ENCODE measurements around the gene SPOCK1.
"Not testable (repeated sequence)": the region's sequence is repeated elsewhere in the genome, so short reads cannot be mapped to it uniquely, and the experiment has no call there.

SPOCK1 gene

GRCh38 chr5:137498736-137499505, at the start of gene SPOCK1:
Gene SPOCK1, minus strand, starts transcription at chr5:137499326.
- peak; percentile 38 to 69 for DNase-seq

- DNase-seq = no peak
These were observed 46.8 kb upstream of the SPOCK1 start for GRCh38 chr5:137545956-137546355.

- DNase-seq = not testable (repeated sequence)
These were observed 36.3 kb upstream of the SPOCK1 start for GRCh38 chr5:137535449-137535848.

GRCh38 chr5:137533963-137534362, 34.8 kb upstream of the SPOCK1 start:
- no peak for DNase-seq

- no peak for DNase-seq
These were observed 32.1 kb upstream of the SPOCK1 start for GRCh38 chr5:137531266-137531665.

GRCh38 chr5:137521246-137521645, 22.1 kb upstream of the SPOCK1 start:
- DNase-seq = no peak

GRCh38 chr5:137516961-137517360, 17.8 kb upstream of the SPOCK1 start:
- DNase-seq = no peak

GRCh38 chr5:137516251-137516797, 17.2 kb upstream of the SPOCK1 start:
- no peak for DNase-seq

- DNase-seq = no peak
These were observed 16.1 kb upstream of the SPOCK1 start for GRCh38 chr5:137515238-137515637.

- no peak for DNase-seq
These were observed 11.5 kb upstream of the SPOCK1 start for GRCh38 chr5:137510671-137511070.

GRCh38 chr5:137507150-137507549, 8.0 kb upstream of the SPOCK1 start:
- no peak for DNase-seq

GRCh38 chr5:137506296-137506695, 7.2 kb upstream of the SPOCK1 start:
- no peak for DNase-seq

- no peak for DNase-seq
These were observed 5.8 kb upstream of the SPOCK1 start for GRCh38 chr5:137504916-137505315.

- no peak for DNase-seq
These were observed 4.3 kb upstream of the SPOCK1 start for GRCh38 chr5:137503456-137503855.

- no peak for DNase-seq
These were observed 3.5 kb upstream of the SPOCK1 start for GRCh38 chr5:137502632-137503031.

GRCh38 chr5:137501846-137502406, 2.8 kb upstream of the SPOCK1 start:
- DNase-seq = no peak

- no peak for DNase-seq
These were observed 2.1 kb upstream of the SPOCK1 start for GRCh38 chr5:137501226-137501625.

- DNase-seq = no peak
These were observed 1.6 kb upstream of the SPOCK1 start for GRCh38 chr5:137500615-137501225.

- not testable (repeated sequence) for DNase-seq
These were observed 351 bp upstream of the SPOCK1 start for GRCh38 chr5:137499506-137499847.

- no peak for DNase-seq
These were observed 808 bp downstream of the SPOCK1 start for GRCh38 chr5:137498301-137498735.

GRCh38 chr5:137497396-137498290, 1.5 kb downstream of the SPOCK1 start:
- DNase-seq = no peak

- no peak for DNase-seq
These were observed 2.2 kb downstream of the SPOCK1 start for GRCh38 chr5:137496919-137497318.

- DNase-seq = no peak
These were observed 6.8 kb downstream of the SPOCK1 start for GRCh38 chr5:137492331-137492730.

Data from SW 1271 (cell line).